ENCODE results near the gene TAPBP.

DNA sequence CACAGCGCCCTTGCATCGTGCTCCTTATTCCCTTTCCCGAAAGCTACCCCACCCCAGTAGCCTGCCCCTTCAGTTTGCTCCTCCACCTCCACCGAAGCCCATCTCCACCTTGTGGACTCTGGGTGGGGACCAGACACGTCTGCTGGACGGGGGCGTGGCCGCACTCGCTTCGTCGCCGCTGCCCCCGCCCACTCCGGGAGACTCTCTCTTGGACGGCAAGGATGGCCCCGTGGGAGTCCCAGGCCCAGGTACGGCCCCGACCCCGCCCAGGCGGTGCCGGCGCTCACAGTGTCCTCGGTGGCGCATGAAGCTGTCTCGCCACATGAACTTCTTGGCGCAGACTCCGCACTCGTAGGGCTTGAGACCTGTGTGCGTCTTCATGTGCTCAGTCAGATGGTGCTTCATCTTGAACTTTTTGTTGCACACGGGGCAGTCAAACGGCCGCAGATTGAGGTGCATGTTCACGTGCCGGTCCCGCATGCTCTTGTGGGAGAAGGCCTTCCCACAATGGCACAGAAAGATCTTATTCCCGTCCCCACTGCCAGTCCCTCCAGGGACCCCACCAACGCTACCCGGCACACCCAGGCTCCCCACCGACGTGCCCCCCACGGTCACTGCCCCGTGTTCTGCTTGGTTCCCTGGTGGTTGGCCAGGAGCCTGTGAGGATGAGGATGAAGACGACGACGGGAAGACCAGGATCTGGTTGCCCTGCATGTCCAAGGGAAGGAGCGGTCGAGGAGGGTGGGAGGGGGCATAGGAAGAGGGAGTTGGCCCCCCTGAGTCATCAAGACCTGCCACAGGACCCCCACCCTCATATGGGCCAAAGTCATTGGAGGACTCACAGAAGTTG is 1.3 kb upstream of the TAPBP start:
- TF ChIP-seq, protein P1, sequence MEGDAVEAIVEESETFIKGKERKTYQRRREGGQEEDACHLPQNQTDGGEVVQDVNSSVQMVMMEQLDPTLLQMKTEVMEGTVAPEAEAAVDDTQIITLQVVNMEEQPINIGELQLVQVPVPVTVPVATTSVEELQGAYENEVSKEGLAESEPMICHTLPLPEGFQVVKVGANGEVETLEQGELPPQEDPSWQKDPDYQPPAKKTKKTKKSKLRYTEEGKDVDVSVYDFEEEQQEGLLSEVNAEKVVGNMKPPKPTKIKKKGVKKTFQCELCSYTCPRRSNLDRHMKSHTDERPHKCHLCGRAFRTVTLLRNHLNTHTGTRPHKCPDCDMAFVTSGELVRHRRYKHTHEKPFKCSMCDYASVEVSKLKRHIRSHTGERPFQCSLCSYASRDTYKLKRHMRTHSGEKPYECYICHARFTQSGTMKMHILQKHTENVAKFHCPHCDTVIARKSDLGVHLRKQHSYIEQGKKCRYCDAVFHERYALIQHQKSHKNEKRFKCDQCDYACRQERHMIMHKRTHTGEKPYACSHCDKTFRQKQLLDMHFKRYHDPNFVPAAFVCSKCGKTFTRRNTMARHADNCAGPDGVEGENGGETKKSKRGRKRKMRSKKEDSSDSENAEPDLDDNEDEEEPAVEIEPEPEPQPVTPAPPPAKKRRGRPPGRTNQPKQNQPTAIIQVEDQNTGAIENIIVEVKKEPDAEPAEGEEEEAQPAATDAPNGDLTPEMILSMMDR (IDR thresholded peaks at IDR 0.05), result no peak
- no peak for TF ChIP-seq POLR2A (IDR thresholded peaks at IDR 0.05)

Data from vagina (tissue), 2 donors.